ENCODE measurements around the gene C7orf33.

Gene C7orf33

GRCh38 chr7:148609045-148609725 is 18.6 kb downstream of the C7orf33 start:
- Histone ChIP-seq H3K4me3 (ENCODE audit: low read length) (no peak overlapping the region), H3K9me3 (ENCODE audit: control insufficient read depth, low read length) (peaks cover 10% of the 10 kb centered on the region), H3K36me3 (ENCODE audit: control insufficient read depth, insufficient read depth, low read length, severe bottlenecking) (no peaks in the 10 kb centered on the region), H3K27me3 (replicated peaks; ENCODE audit: control insufficient read depth, insufficient read depth, low read length) (peaks cover 50% of the 10 kb centered on the region), H3K4me1 (ENCODE audit: control insufficient read depth, insufficient read depth, low read length) (no peaks in the 10 kb centered on the region), H3K9ac (ENCODE audit: low read length) (no peak overlapping the region)
- peak; percentile 71 for DNase-seq (ENCODE audit: low read depth)

- no peak for DNase-seq (ENCODE audit: low read depth)
- no peak overlapping the region for H3K4me3 ChIP-seq (ENCODE audit: low read length)
- no peaks in the 10 kb centered on the region for H3K36me3 ChIP-seq (ENCODE audit: control insufficient read depth, insufficient read depth, low read length, severe bottlenecking)
- no peak overlapping the region for H3K9ac ChIP-seq (ENCODE audit: low read length)
- no peaks in the 10 kb centered on the region for H3K4me1 ChIP-seq (ENCODE audit: control insufficient read depth, insufficient read depth, low read length)
- peaks cover 56% of the 10 kb centered on the region for H3K27me3 ChIP-seq (replicated peaks; ENCODE audit: control insufficient read depth, insufficient read depth, low read length)
- H3K9me3 ChIP-seq (ENCODE audit: control insufficient read depth, low read length), result no peaks in the 10 kb centered on the region
Observed at GRCh38 chr7:148611692-148612091, 21.1 kb downstream of the C7orf33 start.

- H3K4me1 ChIP-seq (ENCODE audit: control insufficient read depth, insufficient read depth, low read length), result no peaks in the 10 kb centered on the region
- no peaks in the 10 kb centered on the region for H3K9me3 ChIP-seq (ENCODE audit: control insufficient read depth, low read length)
- no peak for DNase-seq (ENCODE audit: low read depth)
- H3K36me3 ChIP-seq (ENCODE audit: control insufficient read depth, insufficient read depth, low read length, severe bottlenecking), result no peaks in the 10 kb centered on the region
- peaks cover 59% of the 10 kb centered on the region for H3K27me3 ChIP-seq (replicated peaks; ENCODE audit: control insufficient read depth, insufficient read depth, low read length)
- no peak overlapping the region for H3K4me3 ChIP-seq (ENCODE audit: low read length)
- no peak overlapping the region for H3K9ac ChIP-seq (ENCODE audit: low read length)
Observed at GRCh38 chr7:148615085-148615730, 24.6 kb downstream of the C7orf33 start.

- H3K9ac ChIP-seq (ENCODE audit: low read length), result no peak overlapping the region
- H3K4me1 ChIP-seq (ENCODE audit: control insufficient read depth, insufficient read depth, low read length), result peaks cover 15% of the 10 kb centered on the region
- no peaks in the 10 kb centered on the region for H3K36me3 ChIP-seq (ENCODE audit: control insufficient read depth, insufficient read depth, low read length, severe bottlenecking)
- no peak overlapping the region for H3K4me3 ChIP-seq (ENCODE audit: low read length)
- no peaks in the 10 kb centered on the region for H3K9me3 ChIP-seq (ENCODE audit: control insufficient read depth, low read length)
- DNase-seq (ENCODE audit: low read depth), result no peak
- peaks cover 25% of the 10 kb centered on the region for H3K27me3 ChIP-seq (replicated peaks; ENCODE audit: control insufficient read depth, insufficient read depth, low read length)
Observed at GRCh38 chr7:148620749-148621359, 30.3 kb downstream of the C7orf33 start.

GRCh38 chr7:148621563-148621962 is 31.0 kb downstream of the C7orf33 start:
- H3K4me3 ChIP-seq (ENCODE audit: low read length), result no peak overlapping the region
- no peak overlapping the region for H3K9ac ChIP-seq (ENCODE audit: low read length)
- no peaks in the 10 kb centered on the region for H3K9me3 ChIP-seq (ENCODE audit: control insufficient read depth, low read length)
- peaks cover 15% of the 10 kb centered on the region for H3K4me1 ChIP-seq (ENCODE audit: control insufficient read depth, insufficient read depth, low read length)
- H3K36me3 ChIP-seq (ENCODE audit: control insufficient read depth, insufficient read depth, low read length, severe bottlenecking), result no peaks in the 10 kb centered on the region
- peaks cover 20% of the 10 kb centered on the region for H3K27me3 ChIP-seq (replicated peaks; ENCODE audit: control insufficient read depth, insufficient read depth, low read length)
- no peak for DNase-seq (ENCODE audit: low read depth)

GRCh38 chr7:148622887-148623585 is 32.5 kb downstream of the C7orf33 start:
- no peak overlapping the region for H3K9ac ChIP-seq (ENCODE audit: low read length)
- H3K36me3 ChIP-seq (ENCODE audit: control insufficient read depth, insufficient read depth, low read length, severe bottlenecking), result no peaks in the 10 kb centered on the region
- DNase-seq (ENCODE audit: low read depth), result peak; percentile 13
- H3K27me3 ChIP-seq (replicated peaks; ENCODE audit: control insufficient read depth, insufficient read depth, low read length), result peaks cover 15% of the 10 kb centered on the region
- H3K4me1 ChIP-seq (ENCODE audit: control insufficient read depth, insufficient read depth, low read length), result peaks cover 15% of the 10 kb centered on the region
- no peak overlapping the region for H3K4me3 ChIP-seq (ENCODE audit: low read length)
- no peaks in the 10 kb centered on the region for H3K9me3 ChIP-seq (ENCODE audit: control insufficient read depth, low read length)

GRCh38 chr7:148623586-148624282 is 33.2 kb downstream of the C7orf33 start:
- Histone ChIP-seq H3K4me1 (ENCODE audit: control insufficient read depth, insufficient read depth, low read length) (peaks cover 15% of the 10 kb centered on the region), H3K9ac (ENCODE audit: low read length) (no peak overlapping the region), H3K36me3 (ENCODE audit: control insufficient read depth, insufficient read depth, low read length, severe bottlenecking) (no peaks in the 10 kb centered on the region), H3K4me3 (ENCODE audit: low read length) (no peak overlapping the region), H3K27me3 (replicated peaks; ENCODE audit: control insufficient read depth, insufficient read depth, low read length) (peaks cover 9% of the 10 kb centered on the region), H3K9me3 (ENCODE audit: control insufficient read depth, low read length) (no peaks in the 10 kb centered on the region)
- peak; percentile 42 for DNase-seq (ENCODE audit: low read depth)

- Histone ChIP-seq H3K27me3 (replicated peaks; ENCODE audit: control insufficient read depth, insufficient read depth, low read length) (peaks cover 3% of the 10 kb centered on the region), H3K4me1 (ENCODE audit: control insufficient read depth, insufficient read depth, low read length) (peaks cover 15% of the 10 kb centered on the region), H3K9me3 (ENCODE audit: control insufficient read depth, low read length) (no peaks in the 10 kb centered on the region), H3K9ac (ENCODE audit: low read length) (no peak overlapping the region), H3K4me3 (ENCODE audit: low read length) (no peak overlapping the region), H3K36me3 (ENCODE audit: control insufficient read depth, insufficient read depth, low read length, severe bottlenecking) (no peaks in the 10 kb centered on the region)
- no peak for DNase-seq (ENCODE audit: low read depth)
Observed at GRCh38 chr7:148624735-148625134, 34.2 kb downstream of the C7orf33 start.

- no peaks in the 10 kb centered on the region for H3K36me3 ChIP-seq (ENCODE audit: control insufficient read depth, insufficient read depth, low read length, severe bottlenecking)
- no peaks in the 10 kb centered on the region for H3K9me3 ChIP-seq (ENCODE audit: control insufficient read depth, low read length)
- H3K4me3 ChIP-seq (ENCODE audit: low read length), result no peak overlapping the region
- peaks cover 8% of the 10 kb centered on the region for H3K27me3 ChIP-seq (replicated peaks; ENCODE audit: control insufficient read depth, insufficient read depth, low read length)
- H3K4me1 ChIP-seq (ENCODE audit: control insufficient read depth, insufficient read depth, low read length), result peaks cover 15% of the 10 kb centered on the region
- DNase-seq (ENCODE audit: low read depth), result no peak
- no peak overlapping the region for H3K9ac ChIP-seq (ENCODE audit: low read length)
Observed at GRCh38 chr7:148625342-148625741, 34.8 kb downstream of the C7orf33 start.

GRCh38 chr7:148626828-148627227 is 36.3 kb downstream of the C7orf33 start:
- no peak overlapping the region for H3K4me3 ChIP-seq (ENCODE audit: low read length)
- no peak for DNase-seq (ENCODE audit: low read depth)
- H3K4me1 ChIP-seq (ENCODE audit: control insufficient read depth, insufficient read depth, low read length), result peaks cover 9% of the 10 kb centered on the region
- H3K9me3 ChIP-seq (ENCODE audit: control insufficient read depth, low read length), result no peaks in the 10 kb centered on the region
- no peaks in the 10 kb centered on the region for H3K36me3 ChIP-seq (ENCODE audit: control insufficient read depth, insufficient read depth, low read length, severe bottlenecking)
- H3K27me3 ChIP-seq (replicated peaks; ENCODE audit: control insufficient read depth, insufficient read depth, low read length), result peaks cover 19% of the 10 kb centered on the region
- no peak overlapping the region for H3K9ac ChIP-seq (ENCODE audit: low read length)

GRCh38 chr7:148628011-148628410 is 37.4 kb downstream of the C7orf33 start:
- peaks cover 23% of the 10 kb centered on the region for H3K27me3 ChIP-seq (replicated peaks; ENCODE audit: control insufficient read depth, insufficient read depth, low read length)
- no peaks in the 10 kb centered on the region for H3K9me3 ChIP-seq (ENCODE audit: control insufficient read depth, low read length)
- H3K4me1 ChIP-seq (ENCODE audit: control insufficient read depth, insufficient read depth, low read length), result peaks cover 9% of the 10 kb centered on the region
- H3K9ac ChIP-seq (ENCODE audit: low read length), result no peak overlapping the region
- no peaks in the 10 kb centered on the region for H3K36me3 ChIP-seq (ENCODE audit: control insufficient read depth, insufficient read depth, low read length, severe bottlenecking)
- no peak overlapping the region for H3K4me3 ChIP-seq (ENCODE audit: low read length)
- no peak for DNase-seq (ENCODE audit: low read depth)

Measured in adipocyte (in vitro differentiated cells).